AG09309 (cell line): ENCODE data around the gene TEAD3.

ENCODE experiments used
- DNase-seq: peaks from one replicate; pipeline ENCODE4 v3.0.0-alpha.2; 2010; ENCODE audit warnings: low read depth
- H3K4me3 ChIP-seq: 2 replicates; pipeline ENCODE4 v1.5.1; 2011; ENCODE audit warnings: mild to moderate bottlenecking, low read depth, low read length, moderate library complexity; ENCODE audit not compliant: control insufficient read depth
- CTCF ChIP-seq: IDR thresholded peaks from 2 replicates; pipeline ENCODE4 v1.5.1; 2011; ENCODE audit warnings: mild to moderate bottlenecking, low read depth, low read length, inconsistent platforms; ENCODE audit not compliant: insufficient read depth, control insufficient read depth; ENCODE audit errors: missing control alignments

The TEAD3 gene

GRCh38 chr6:35483893-35484645, 12.8 kb downstream of the TEAD3 start:
- no peak for DNase-seq
- TF ChIP-seq CTCF: no peak
- no peak overlapping the region for H3K4me3 ChIP-seq

GRCh38 chr6:35483490-35483889, 13.4 kb downstream of the TEAD3 start:
- no peak for DNase-seq
- no peak for TF ChIP-seq CTCF
- no peak overlapping the region for H3K4me3 ChIP-seq

GRCh38 chr6:35483062-35483461, 13.8 kb downstream of the TEAD3 start:
- no peak overlapping the region for H3K4me3 ChIP-seq
- no peak for TF ChIP-seq CTCF
- no peak for DNase-seq

GRCh38 chr6:35481226-35481625, 15.7 kb downstream of the TEAD3 start:
- TF ChIP-seq CTCF: no peak
- H3K4me3 ChIP-seq: no peak overlapping the region
- DNase-seq: no peak

DNA sequence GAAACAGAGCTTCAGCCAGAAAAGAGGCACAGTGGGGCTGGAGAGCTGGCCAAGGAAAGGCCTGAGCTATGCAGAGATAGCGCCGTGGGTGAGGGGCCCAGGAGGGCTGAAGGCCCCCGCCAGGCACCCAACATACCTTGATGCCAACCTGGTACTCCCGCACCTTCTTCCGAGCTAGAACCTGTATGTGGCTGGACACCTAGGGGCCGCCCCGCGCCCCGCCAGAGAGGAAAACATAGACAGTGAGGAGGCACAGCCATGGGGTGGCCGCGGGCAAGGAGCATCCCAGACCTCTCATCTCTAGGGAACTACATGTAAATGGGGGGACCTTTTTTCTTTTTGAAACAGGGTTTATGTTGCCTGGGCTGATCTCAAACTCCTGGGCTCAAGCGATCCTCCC, 16.7 kb downstream of the TEAD3 start:
- no peak overlapping the region for H3K4me3 ChIP-seq
- no peak for TF ChIP-seq CTCF
- no peak for DNase-seq

DNA sequence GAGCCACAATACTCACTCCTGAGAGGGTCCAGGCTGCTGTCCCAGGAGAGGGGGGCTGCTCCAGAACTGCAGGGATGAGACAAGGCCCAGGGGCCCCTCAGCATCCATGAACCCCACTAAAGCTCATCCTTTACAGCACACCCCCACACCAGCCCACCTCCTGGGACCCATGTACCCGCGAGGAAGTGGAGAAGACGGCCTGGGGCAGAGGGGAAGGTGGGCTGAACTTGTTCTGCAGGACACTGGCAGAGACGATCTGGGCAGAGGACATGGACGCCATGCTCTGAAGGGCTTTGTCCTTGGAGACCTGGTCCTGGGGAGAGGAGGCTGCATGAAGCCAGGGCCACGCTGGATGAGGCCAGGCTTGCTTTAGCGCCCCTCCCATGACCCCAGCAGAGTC, 18.6 kb downstream of the TEAD3 start:
- no peak overlapping the region for H3K4me3 ChIP-seq
- DNase-seq: no peak
- TF ChIP-seq CTCF: no peak

GRCh38 chr6:35477551-35478179, 19.2 kb downstream of the TEAD3 start:
- no peak for TF ChIP-seq CTCF
- no peak for DNase-seq
- no peak overlapping the region for H3K4me3 ChIP-seq
